Activated T-cell treated with anti-CD3 and anti-CD28 coated beads for 24 hours (primary cell): Measurements from ENCODE around the gene GCNT1.
"Not testable (repeated sequence)": the region's sequence is repeated elsewhere in the genome, so short reads cannot be mapped to it uniquely, and the experiment has no call there.

ENCODE experiments used
- DNase-seq: peaks from one replicate; pipeline ENCODE4 v3.0.0-alpha.2; 2020; ENCODE audit warnings: low read depth

Gene GCNT1

GRCh38 chr9:76443887-76444286 is 15.1 kb upstream of the GCNT1 start:
- DNase-seq, result no peak

GRCh38 chr9:76444322-76444929 is 14.6 kb upstream of the GCNT1 start:
- no peak for DNase-seq

- DNase-seq, result no peak
Measured at GRCh38 chr9:76445976-76446375, 13.0 kb upstream of the GCNT1 start.

GRCh38 chr9:76448501-76448900 is 10.5 kb upstream of the GCNT1 start:
- DNase-seq, result no peak

- DNase-seq, result no peak
Measured at GRCh38 chr9:76451234-76451633, 7.7 kb upstream of the GCNT1 start.

- DNase-seq, result no peak
Measured at GRCh38 chr9:76452839-76453238, 6.1 kb upstream of the GCNT1 start.

- no peak for DNase-seq
Measured at GRCh38 chr9:76453785-76454184, 5.2 kb upstream of the GCNT1 start.

- no peak for DNase-seq
Measured at GRCh38 chr9:76454311-76454710, 4.7 kb upstream of the GCNT1 start.

GRCh38 chr9:76456202-76456926 is 2.6 kb upstream of the GCNT1 start:
- DNase-seq, result no peak

GRCh38 chr9:76459694-76460635 is 983 bp downstream of the GCNT1 start:
- no peak for DNase-seq

- DNase-seq, result no peak
Measured at GRCh38 chr9:76462126-76462525, 3.1 kb downstream of the GCNT1 start.

- DNase-seq, result no peak
Measured at GRCh38 chr9:76463211-76463610, 4.2 kb downstream of the GCNT1 start.

GRCh38 chr9:76464706-76465105 is 5.7 kb downstream of the GCNT1 start:
- no peak for DNase-seq

GRCh38 chr9:76465442-76466298 is 6.7 kb downstream of the GCNT1 start:
- DNase-seq, result no peak

- DNase-seq, result no peak
Measured at GRCh38 chr9:76466299-76466605, 7.3 kb downstream of the GCNT1 start.

GRCh38 chr9:76474419-76474818 is 15.4 kb downstream of the GCNT1 start:
- DNase-seq, result no peak

GRCh38 chr9:76475686-76476085 is 16.7 kb downstream of the GCNT1 start:
- no peak for DNase-seq

- not testable (repeated sequence) for DNase-seq
Measured at GRCh38 chr9:76477818-76478217, 18.8 kb downstream of the GCNT1 start.

- no peak for DNase-seq
Measured at GRCh38 chr9:76478226-76478625, 19.2 kb downstream of the GCNT1 start.

GRCh38 chr9:76479337-76479736 is 20.4 kb downstream of the GCNT1 start:
- not testable (repeated sequence) for DNase-seq

- no peak for DNase-seq
Measured at GRCh38 chr9:76486151-76486550, 27.2 kb downstream of the GCNT1 start.
